Neural cell (in vitro differentiated cells): ENCODE results near the gene ZNF37A. TPM values are rescaled to one million over a fixed set of nuclear protein-coding genes. Genes with fewer than 3 reads are reported as not detected.

Experiments
- H2AFZ ChIP-seq: fragments of 200-600, 300-800 bp; sonication (generic), shearing (Covaris generic); 2 replicates; pipeline ENCODE4 v1.6.0; 2014; ENCODE audit warnings: low read depth, mild to moderate bottlenecking, antibody characterized with exemption, low read length, moderate library complexity
- H3F3A ChIP-seq: fragments of 200-600 bp; shearing (Covaris generic); 2 replicates; pipeline ENCODE4 v1.6.1; 2016; ENCODE audit warnings: mild to moderate bottlenecking, moderate library complexity, mixed read lengths, antibody characterized with exemption, low read length; ENCODE audit not compliant: insufficient read depth, poor library complexity, severe bottlenecking
- H3K27ac ChIP-seq: fragments of 200-600, 300-800 bp; sonication (generic), shearing (Covaris generic); 2 replicates; pipeline ENCODE4 v1.5.1; 2014; ENCODE audit warnings: mild to moderate bottlenecking, low read length, moderate library complexity
- H3K27me3 ChIP-seq: fragments of 300-800, 200-600 bp; sonication (generic), shearing (Covaris generic); 2 replicates; pipeline ENCODE4 v1.6.0; 2014; ENCODE audit warnings: mild to moderate bottlenecking, low read depth, low read length, moderate library complexity; ENCODE audit not compliant: insufficient read depth
- H3K36me3 ChIP-seq: fragments of 300-800, 200-600 bp; sonication (generic), shearing (Covaris generic); 2 replicates; pipeline ENCODE4 v1.5.1; 2014; ENCODE audit warnings: mild to moderate bottlenecking, antibody characterized with exemption, low read length, moderate library complexity; ENCODE audit not compliant: insufficient read depth
- H3K4me2 ChIP-seq: fragments of 300-800, 200-600 bp; sonication (generic), shearing (Covaris generic); 2 replicates; pipeline ENCODE4 v1.6.0; 2014; ENCODE audit warnings: mild to moderate bottlenecking, low read length
- H3K4me3 ChIP-seq: fragments of 300-800, 200-600 bp; sonication (generic), shearing (Covaris generic); 2 replicates; pipeline ENCODE4 v1.5.1; 2014; ENCODE audit warnings: mild to moderate bottlenecking, low read length, moderate library complexity
- H3K79me2 ChIP-seq: fragments of 200-600 bp; shearing (Covaris generic); replicated peaks from 2 replicates; pipeline ENCODE4 v1.6.0; 2014; ENCODE audit warnings: mild to moderate bottlenecking, low read length, moderate library complexity; ENCODE audit not compliant: insufficient read depth
- H3K9ac ChIP-seq: fragments of 300-800, 200-600 bp; sonication (generic), shearing (Covaris generic); 2 replicates; pipeline ENCODE4 v1.6.1; 2016; ENCODE audit warnings: mild to moderate bottlenecking, low read length, mixed read lengths
- H3K9me2 ChIP-seq: fragments of 200-600 bp; shearing (Covaris generic); 2 replicates; pipeline ENCODE4 v1.6.1; 2016; ENCODE audit warnings: mild to moderate bottlenecking, low read length, mixed read lengths; ENCODE audit not compliant: insufficient read depth
- H3K9me3 ChIP-seq: fragments of 200-600, 300-800 bp; sonication (generic), shearing (Covaris generic); 2 replicates; pipeline ENCODE4 v1.6.1; 2016; ENCODE audit warnings: mild to moderate bottlenecking, mixed run types, low read length, moderate library complexity, mixed read lengths
- H4K20me1 ChIP-seq: fragments of 200-600 bp; shearing (Covaris generic); 2 replicates; pipeline ENCODE4 v1.6.1; 2016; ENCODE audit warnings: mild to moderate bottlenecking, mixed run types; ENCODE audit not compliant: insufficient read depth
- EP300 ChIP-seq: fragments of 450-650 bp; conservative IDR thresholded peaks from 2 replicates; pipeline ENCODE4 v1.6.1; 2014; ENCODE audit warnings: antibody characterized with exemption, mild to moderate bottlenecking, moderate library complexity; ENCODE audit not compliant: poor library complexity, severe bottlenecking
- EZH2 ChIP-seq: fragments of 200-600, 300-800 bp; shearing (Covaris generic), sonication (generic); IDR thresholded peaks from 2 replicates; pipeline ENCODE4 v1.6.1; 2014; ENCODE audit warnings: antibody characterized with exemption, low read length, borderline replicate concordance, mild to moderate bottlenecking; ENCODE audit not compliant: insufficient read depth, poor library complexity, severe bottlenecking
- MXI1 ChIP-seq: fragments of 450-650 bp; conservative IDR thresholded peaks from 2 replicates; pipeline ENCODE4 v1.6.1; 2014; ENCODE audit warnings: antibody characterized with exemption, mild to moderate bottlenecking; ENCODE audit not compliant: poor library complexity, severe bottlenecking
- POLR2AphosphoS5 ChIP-seq: IDR thresholded peaks from 2 replicates; pipeline ENCODE4 v1.6.1; 2012
- RAD21 ChIP-seq: fragments of 450-650 bp; conservative IDR thresholded peaks from 2 replicates; pipeline ENCODE4 v1.6.1; 2014; ENCODE audit warnings: antibody characterized with exemption, mild to moderate bottlenecking, moderate library complexity
- SMC3 ChIP-seq: fragments of 450-650 bp; conservative IDR thresholded peaks from 2 replicates; pipeline ENCODE4 v1.6.1; 2014; ENCODE audit warnings: antibody characterized with exemption, mild to moderate bottlenecking, moderate library complexity; ENCODE audit not compliant: poor library complexity
- TAF1 ChIP-seq: IDR thresholded peaks from 2 replicates; pipeline ENCODE4 v1.6.1; 2012; ENCODE audit warnings: low read depth
- polyA plus RNA-seq: library from polyadenylated mRNA; depleted of rRNA; stranded (reverse); fragments of >200 nt; gene quantifications from 2 replicates; pipeline ENCODE4 v1.2.3, GENCODE V29; 2014
- TF ChIP-seq, protein P1 (sequence below): IDR thresholded peaks from 2 replicates; pipeline ENCODE4 v1.6.1; 2012; ENCODE audit warnings: borderline replicate concordance
- TF ChIP-seq, protein P2 (sequence below): fragments of 450-650 bp; IDR thresholded peaks from 2 replicates; pipeline ENCODE4 v1.5.1; 2014; ENCODE audit warnings: antibody characterized with exemption, mild to moderate bottlenecking, moderate library complexity; ENCODE audit not compliant: poor library complexity, severe bottlenecking

Gene ZNF37A
- polyA plus RNA-seq, 1 donor from 2014 or later, result 8.9 TPM

DNA sequence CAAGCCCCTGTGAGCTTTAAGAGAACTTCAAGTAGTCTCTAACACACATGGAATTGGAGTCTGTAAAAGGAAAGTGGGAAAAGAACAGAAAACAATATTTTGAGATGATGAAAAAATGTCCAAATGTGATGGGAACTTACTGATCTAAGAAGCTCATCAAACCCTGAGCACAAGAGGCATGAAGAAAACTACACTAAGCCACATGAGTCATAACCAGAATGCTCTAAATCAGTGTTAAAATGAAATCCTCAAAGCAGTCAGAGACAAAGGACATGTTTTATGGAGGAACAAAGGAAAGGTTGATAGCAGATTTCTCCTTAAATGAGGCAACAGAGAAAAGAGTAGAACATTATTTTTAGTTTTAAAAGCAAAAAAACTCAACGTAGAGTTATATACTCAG lies 46.5 kb upstream of the ZNF37A start:
- no peak overlapping the region for H3K4me3 ChIP-seq
- TF ChIP-seq SMC3 (no peak), MXI1 (no peak), POLR2AphosphoS5 (no peak), EP300 (no peak), RAD21 (no peak), TAF1 (no peak), EZH2 (no peak)
- TF ChIP-seq, protein P1, sequence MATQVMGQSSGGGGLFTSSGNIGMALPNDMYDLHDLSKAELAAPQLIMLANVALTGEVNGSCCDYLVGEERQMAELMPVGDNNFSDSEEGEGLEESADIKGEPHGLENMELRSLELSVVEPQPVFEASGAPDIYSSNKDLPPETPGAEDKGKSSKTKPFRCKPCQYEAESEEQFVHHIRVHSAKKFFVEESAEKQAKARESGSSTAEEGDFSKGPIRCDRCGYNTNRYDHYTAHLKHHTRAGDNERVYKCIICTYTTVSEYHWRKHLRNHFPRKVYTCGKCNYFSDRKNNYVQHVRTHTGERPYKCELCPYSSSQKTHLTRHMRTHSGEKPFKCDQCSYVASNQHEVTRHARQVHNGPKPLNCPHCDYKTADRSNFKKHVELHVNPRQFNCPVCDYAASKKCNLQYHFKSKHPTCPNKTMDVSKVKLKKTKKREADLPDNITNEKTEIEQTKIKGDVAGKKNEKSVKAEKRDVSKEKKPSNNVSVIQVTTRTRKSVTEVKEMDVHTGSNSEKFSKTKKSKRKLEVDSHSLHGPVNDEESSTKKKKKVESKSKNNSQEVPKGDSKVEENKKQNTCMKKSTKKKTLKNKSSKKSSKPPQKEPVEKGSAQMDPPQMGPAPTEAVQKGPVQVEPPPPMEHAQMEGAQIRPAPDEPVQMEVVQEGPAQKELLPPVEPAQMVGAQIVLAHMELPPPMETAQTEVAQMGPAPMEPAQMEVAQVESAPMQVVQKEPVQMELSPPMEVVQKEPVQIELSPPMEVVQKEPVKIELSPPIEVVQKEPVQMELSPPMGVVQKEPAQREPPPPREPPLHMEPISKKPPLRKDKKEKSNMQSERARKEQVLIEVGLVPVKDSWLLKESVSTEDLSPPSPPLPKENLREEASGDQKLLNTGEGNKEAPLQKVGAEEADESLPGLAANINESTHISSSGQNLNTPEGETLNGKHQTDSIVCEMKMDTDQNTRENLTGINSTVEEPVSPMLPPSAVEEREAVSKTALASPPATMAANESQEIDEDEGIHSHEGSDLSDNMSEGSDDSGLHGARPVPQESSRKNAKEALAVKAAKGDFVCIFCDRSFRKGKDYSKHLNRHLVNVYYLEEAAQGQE, result no peak
- TF ChIP-seq, protein P2, sequence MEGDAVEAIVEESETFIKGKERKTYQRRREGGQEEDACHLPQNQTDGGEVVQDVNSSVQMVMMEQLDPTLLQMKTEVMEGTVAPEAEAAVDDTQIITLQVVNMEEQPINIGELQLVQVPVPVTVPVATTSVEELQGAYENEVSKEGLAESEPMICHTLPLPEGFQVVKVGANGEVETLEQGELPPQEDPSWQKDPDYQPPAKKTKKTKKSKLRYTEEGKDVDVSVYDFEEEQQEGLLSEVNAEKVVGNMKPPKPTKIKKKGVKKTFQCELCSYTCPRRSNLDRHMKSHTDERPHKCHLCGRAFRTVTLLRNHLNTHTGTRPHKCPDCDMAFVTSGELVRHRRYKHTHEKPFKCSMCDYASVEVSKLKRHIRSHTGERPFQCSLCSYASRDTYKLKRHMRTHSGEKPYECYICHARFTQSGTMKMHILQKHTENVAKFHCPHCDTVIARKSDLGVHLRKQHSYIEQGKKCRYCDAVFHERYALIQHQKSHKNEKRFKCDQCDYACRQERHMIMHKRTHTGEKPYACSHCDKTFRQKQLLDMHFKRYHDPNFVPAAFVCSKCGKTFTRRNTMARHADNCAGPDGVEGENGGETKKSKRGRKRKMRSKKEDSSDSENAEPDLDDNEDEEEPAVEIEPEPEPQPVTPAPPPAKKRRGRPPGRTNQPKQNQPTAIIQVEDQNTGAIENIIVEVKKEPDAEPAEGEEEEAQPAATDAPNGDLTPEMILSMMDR, result no peak
- H3K27me3 ChIP-seq, result no peaks in the 10 kb centered on the region
- H3K4me2 ChIP-seq, result no peak overlapping the region
- H3F3A ChIP-seq, result no peaks in the 10 kb centered on the region
- H3K36me3 ChIP-seq, result peaks cover 5% of the 10 kb centered on the region
- no peaks in the 10 kb centered on the region for H3K9me2 ChIP-seq
- H3K9ac ChIP-seq, result no peak overlapping the region
- no peak overlapping the region for H2AFZ ChIP-seq
- no peaks in the 10 kb centered on the region for H3K9me3 ChIP-seq
- H4K20me1 ChIP-seq, result no peaks in the 10 kb centered on the region
- H3K79me2 ChIP-seq, result no peaks in the 10 kb centered on the region
- H3K27ac ChIP-seq, result no peak overlapping the region

DNA sequence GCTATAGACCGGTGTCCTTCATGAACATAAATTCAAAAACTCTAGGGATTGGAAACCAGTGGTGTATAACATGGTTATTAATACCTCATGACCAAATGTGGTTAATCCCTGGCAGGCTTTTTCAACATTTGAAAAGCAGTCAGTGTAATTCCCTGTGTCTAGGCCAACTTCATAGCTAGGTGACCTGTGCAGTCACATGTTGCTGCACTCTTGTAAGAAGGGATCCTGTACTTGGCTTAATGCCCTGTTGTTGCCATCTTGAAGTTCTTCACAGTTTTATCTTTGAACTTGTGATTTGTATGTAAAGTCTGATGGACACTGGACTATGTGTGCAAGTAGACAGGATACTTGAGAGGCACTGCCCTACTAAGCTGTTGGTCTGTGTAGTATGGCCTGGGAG lies 43.9 kb upstream of the ZNF37A start:
- Histone ChIP-seq H3K9me3 (peaks cover 9% of the 10 kb centered on the region), H4K20me1 (no peaks in the 10 kb centered on the region), H3K4me3 (no peak overlapping the region), H3K27ac (no peak overlapping the region), H3K4me2 (no peak overlapping the region), H3K9me2 (no peaks in the 10 kb centered on the region), H3K79me2 (no peaks in the 10 kb centered on the region), H3K9ac (no peak overlapping the region), H3K27me3 (no peaks in the 10 kb centered on the region), H3F3A (no peaks in the 10 kb centered on the region), H2AFZ (no peak overlapping the region), H3K36me3 (peaks cover 13% of the 10 kb centered on the region)
- TF ChIP-seq RAD21 (no peak), MXI1 (no peak), EZH2 (no peak), POLR2AphosphoS5 (no peak), SMC3 (no peak), EP300 (no peak), TAF1 (no peak)
- TF ChIP-seq, protein P2, result no peak
- TF ChIP-seq, protein P1, result no peak
